ENCODE data around the gene RASSF5. TPM values are rescaled to one million over a fixed set of nuclear protein-coding genes. Genes with fewer than 3 reads are reported as not detected.

Gene RASSF5
- total RNA-seq, 2 experiments from 2014 or later: 153 to 156 TPM

DNA sequence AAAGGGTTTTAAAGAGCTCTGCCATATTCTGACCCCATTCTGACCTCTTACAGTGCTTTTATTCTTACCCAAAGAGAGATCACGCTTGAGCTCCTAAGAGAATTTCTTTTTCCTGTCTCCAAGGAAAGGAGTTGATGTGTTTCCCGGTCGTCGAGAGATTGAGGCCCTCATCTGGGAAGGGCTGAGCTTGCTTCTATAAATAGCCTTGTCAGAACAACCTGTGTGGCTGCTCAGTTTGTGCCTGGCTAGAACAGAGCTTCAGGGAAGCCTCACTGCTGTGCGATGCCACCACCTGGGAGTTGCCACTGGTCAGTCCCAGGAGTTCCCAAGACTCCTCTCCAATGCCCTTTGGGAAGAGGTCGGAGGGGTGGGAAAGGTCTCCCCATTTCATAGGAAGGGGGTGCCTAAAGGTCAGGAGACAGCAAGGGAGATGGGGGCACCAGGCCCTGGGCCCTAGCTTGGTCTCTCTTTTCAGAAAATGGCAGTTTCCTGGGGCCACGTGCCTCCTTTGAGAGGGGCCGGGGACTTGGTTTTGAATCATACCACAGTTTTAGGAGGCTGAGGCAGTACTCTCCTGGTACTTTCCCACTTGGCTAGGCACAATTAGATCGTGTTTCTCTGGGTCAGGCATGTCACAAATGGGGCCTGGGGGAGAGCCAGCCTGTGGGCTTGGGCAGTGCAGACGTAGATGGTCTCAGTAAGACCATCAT is 52.8 kb downstream of the RASSF5 start:
- H3K4me3 ChIP-seq (ENCODE audit: low read length): peak overlapping the region; percentile 94
- peaks cover 77% of the 10 kb centered on the region for H3K4me1 ChIP-seq (ENCODE audit: insufficient read depth, low read length)
- no peaks in the 10 kb centered on the region for H3K9me3 ChIP-seq (ENCODE audit: control insufficient read depth in 1 of 2, insufficient read depth in 1 of 2, low read length in 2 of 2)
- Mint-ChIP-seq H3K4me1 (ENCODE audit: low read depth) (peaks cover 87% of the 10 kb centered on the region), H3K36me3 (ENCODE audit: low read depth) (peaks cover 88% of the 10 kb centered on the region), H3K4me3 (peak overlapping the region; percentile 97), H3K27me3 (no peaks in the 10 kb centered on the region), H3K9me3 (no peaks in the 10 kb centered on the region), H3K27ac (peak overlapping the region; percentile 86)
- H3K27me3 ChIP-seq (ENCODE audit: control insufficient read depth in 1 of 2, insufficient read depth in 2 of 2, low read length in 2 of 2): no peaks in the 10 kb centered on the region
- peaks cover 48% of the 10 kb centered on the region for H3K36me3 ChIP-seq (ENCODE audit: insufficient read depth, low read length)
- peak in 2 of 14 experiments; percentile 26 to 52 for DNase-seq
- TF ChIP-seq, protein P1, sequence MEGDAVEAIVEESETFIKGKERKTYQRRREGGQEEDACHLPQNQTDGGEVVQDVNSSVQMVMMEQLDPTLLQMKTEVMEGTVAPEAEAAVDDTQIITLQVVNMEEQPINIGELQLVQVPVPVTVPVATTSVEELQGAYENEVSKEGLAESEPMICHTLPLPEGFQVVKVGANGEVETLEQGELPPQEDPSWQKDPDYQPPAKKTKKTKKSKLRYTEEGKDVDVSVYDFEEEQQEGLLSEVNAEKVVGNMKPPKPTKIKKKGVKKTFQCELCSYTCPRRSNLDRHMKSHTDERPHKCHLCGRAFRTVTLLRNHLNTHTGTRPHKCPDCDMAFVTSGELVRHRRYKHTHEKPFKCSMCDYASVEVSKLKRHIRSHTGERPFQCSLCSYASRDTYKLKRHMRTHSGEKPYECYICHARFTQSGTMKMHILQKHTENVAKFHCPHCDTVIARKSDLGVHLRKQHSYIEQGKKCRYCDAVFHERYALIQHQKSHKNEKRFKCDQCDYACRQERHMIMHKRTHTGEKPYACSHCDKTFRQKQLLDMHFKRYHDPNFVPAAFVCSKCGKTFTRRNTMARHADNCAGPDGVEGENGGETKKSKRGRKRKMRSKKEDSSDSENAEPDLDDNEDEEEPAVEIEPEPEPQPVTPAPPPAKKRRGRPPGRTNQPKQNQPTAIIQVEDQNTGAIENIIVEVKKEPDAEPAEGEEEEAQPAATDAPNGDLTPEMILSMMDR (IDR thresholded peaks at IDR 0.05): no peak
- ChIA-PET POLR2A (interaction anchor here (0.6 to 8.1 kb wide), 12 partner anchors 8 to 811 kb away, joined by 3 to 135 read pairs (median 8); partner anchors contain the start of genes EIF2D, FCMR and IKBKE), CTCF (interaction anchor here (1.6 to 15.8 kb wide), 3 partner anchors 15 to 52 kb away, joined by 5 to 236 read pairs (median 10); partner anchors contain the start of gene EIF2D)
- ATAC-seq (ENCODE audit: poor library complexity): no peak
- intact Hi-C loops (cut with DNase I, micrococcal nuclease): no loop called here
- peak overlapping the region; percentile 74 to 99 for H3K27ac ChIP-seq (ENCODE audit: low read depth in 1 of 2, low read length in 2 of 2)

DNA sequence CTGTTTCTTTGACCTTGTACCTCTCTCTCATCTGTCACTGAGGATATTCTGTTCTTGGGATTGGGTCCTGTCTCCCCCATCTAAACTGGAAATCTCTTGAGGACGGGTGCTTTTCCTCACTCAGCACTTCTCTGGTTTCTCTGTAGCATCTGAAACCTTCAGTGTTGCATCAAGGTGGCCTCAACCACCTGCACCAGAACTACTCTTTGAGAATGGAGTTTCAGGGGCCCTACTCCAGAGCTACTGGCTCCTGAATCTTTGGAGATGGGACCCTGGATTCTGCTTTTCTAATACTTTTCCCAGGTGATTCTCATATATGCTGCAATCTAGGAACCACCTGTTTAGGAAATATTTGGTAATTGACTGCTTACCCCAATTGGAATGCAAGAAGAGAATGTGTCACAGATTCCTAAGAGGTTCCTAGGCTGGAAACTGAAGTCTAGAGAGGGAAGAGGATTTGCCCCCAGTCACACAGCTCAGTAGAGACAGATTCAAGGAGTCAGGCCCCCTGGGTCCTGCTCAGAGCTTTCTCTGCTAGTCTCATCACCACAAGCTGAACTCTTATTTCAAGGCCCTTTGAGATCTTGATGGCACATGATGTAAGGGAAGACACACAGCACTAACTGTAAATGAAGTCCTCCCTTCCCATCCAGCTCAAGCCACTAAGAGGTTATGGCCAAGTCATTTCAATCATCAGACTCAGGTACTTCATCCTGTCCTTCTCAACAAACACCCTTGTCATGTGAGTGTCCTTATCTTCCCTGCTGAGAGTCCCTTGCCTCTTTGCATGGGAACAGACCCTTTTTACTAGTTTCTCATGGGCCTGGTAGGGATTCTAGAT is 56.3 kb downstream of the RASSF5 start:
- Mint-ChIP-seq H3K4me3 (peak overlapping the region; percentile 76), H3K27me3 (no peaks in the 10 kb centered on the region), H3K36me3 (ENCODE audit: low read depth) (peaks cover 98% of the 10 kb centered on the region), H3K4me1 (ENCODE audit: low read depth) (peaks cover 100% of the 10 kb centered on the region), H3K27ac (peak overlapping the region; percentile 86), H3K9me3 (no peaks in the 10 kb centered on the region)
- ATAC-seq (ENCODE audit: poor library complexity) (peak; percentile 21), DNase-seq (no peak)
- Histone ChIP-seq H3K36me3 (ENCODE audit: insufficient read depth, low read length) (peaks cover 82% of the 10 kb centered on the region), H3K9me3 (ENCODE audit: control insufficient read depth in 1 of 2, insufficient read depth in 1 of 2, low read length in 2 of 2) (no peaks in the 10 kb centered on the region), H3K4me3 (ENCODE audit: low read length) (peak overlapping the region; percentile 25), H3K27me3 (ENCODE audit: control insufficient read depth in 1 of 2, insufficient read depth in 2 of 2, low read length in 2 of 2) (no peaks in the 10 kb centered on the region), H3K4me1 (ENCODE audit: insufficient read depth, low read length) (peaks cover 94% of the 10 kb centered on the region), H3K27ac (ENCODE audit: low read depth in 1 of 2, low read length in 2 of 2) (peak overlapping the region; percentile 56 to 82)
- intact Hi-C loops (cut with DNase I, micrococcal nuclease): loop anchor here (1.0 to 2.0 kb wide), 3 partner anchors 11 to 13 kb away; no protein-coding TSS in a partner anchor
- TF ChIP-seq, protein P1 (IDR thresholded peaks at IDR 0.05): no peak
- ChIA-PET POLR2A (interaction anchor here (0.9 to 9.3 kb wide), 10 partner anchors 8 to 94 kb away, joined by 3 to 169 read pairs (median 7); partner anchors contain the start of gene IKBKE), CTCF (interaction anchor here (0.7 to 15.8 kb wide), 8 partner anchors 8 to 49 kb away, joined by 3 to 236 read pairs (median 4); partner anchors contain the start of gene EIF2D)

DNA sequence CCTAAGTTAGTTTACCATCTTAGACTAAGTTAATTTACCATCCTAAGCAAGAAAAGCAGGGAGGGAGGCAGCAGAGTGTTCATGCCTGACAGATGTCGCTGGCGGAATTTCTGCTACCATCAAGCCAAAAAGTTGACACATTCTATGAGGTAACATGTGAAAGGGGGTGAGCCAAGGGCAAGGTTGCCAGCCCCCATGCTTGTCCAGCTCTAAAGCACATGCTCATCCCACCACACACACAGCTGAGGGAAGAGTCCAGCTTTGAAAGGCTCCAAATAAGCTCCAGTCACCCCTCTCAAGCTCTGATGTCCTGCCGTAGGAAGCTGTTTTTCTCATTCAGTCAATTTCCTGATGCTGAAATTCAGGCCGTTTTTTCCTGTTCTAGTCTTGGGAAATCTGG is 58.7 kb downstream of the RASSF5 start:
- Histone ChIP-seq H3K9me3 (ENCODE audit: control insufficient read depth in 1 of 2, insufficient read depth in 1 of 2, low read length in 2 of 2) (no peaks in the 10 kb centered on the region), H3K4me1 (ENCODE audit: insufficient read depth, low read length) (peaks cover 98% of the 10 kb centered on the region), H3K36me3 (ENCODE audit: insufficient read depth, low read length) (peaks cover 90% of the 10 kb centered on the region), H3K27ac (ENCODE audit: low read depth in 1 of 2, low read length in 2 of 2) (peak overlapping the region; percentile 56 to 82), H3K4me3 (ENCODE audit: low read length) (peak overlapping the region; percentile 17), H3K27me3 (ENCODE audit: control insufficient read depth in 1 of 2, insufficient read depth in 2 of 2, low read length in 2 of 2) (no peaks in the 10 kb centered on the region)
- H3K27me3 Mint-ChIP-seq: no peaks in the 10 kb centered on the region
- TF ChIP-seq, protein P1 (IDR thresholded peaks at IDR 0.05): no peak
- no peaks in the 10 kb centered on the region for H3K9me3 Mint-ChIP-seq
- H3K36me3 Mint-ChIP-seq (ENCODE audit: low read depth): peaks cover 98% of the 10 kb centered on the region
- DNase-seq (no peak), ATAC-seq (ENCODE audit: poor library complexity) (no peak)
- peak overlapping the region; percentile 78 for H3K4me3 Mint-ChIP-seq
- POLR2A ChIA-PET: interaction anchor here (1.0 to 9.3 kb wide), 6 partner anchors 8 to 21 kb away, joined by 4 to 169 read pairs (median 10); no protein-coding TSS in a partner anchor
- H3K27ac Mint-ChIP-seq: peak overlapping the region; percentile 86
- CTCF ChIA-PET: interaction anchor here (0.9 to 5.6 kb wide), 4 partner anchors 14 to 46 kb away, joined by 3 to 18 read pairs (median 4); partner anchors contain the start of gene EIF2D
- intact Hi-C loops (cut with DNase I, micrococcal nuclease): no loop called here
- peaks cover 100% of the 10 kb centered on the region for H3K4me1 Mint-ChIP-seq (ENCODE audit: low read depth)

Data from CD4-positive, alpha-beta T cell (primary cell).